ENCODE data around the gene FUCA1. TPM values are rescaled to one million over a fixed set of nuclear protein-coding genes. Genes with fewer than 3 reads are reported as not detected.

FUCA1 gene
- total RNA-seq, 1 donor from 2014 or later: 12.6 TPM

GRCh38 chr1:23878668-23879067 lies 10.6 kb upstream of the FUCA1 start:
- no peak overlapping the region for H3K9ac ChIP-seq
- no peak overlapping the region for H3K27ac Mint-ChIP-seq
- H3K9me3 Mint-ChIP-seq: peaks cover 35% of the 10 kb centered on the region
- H3K4me2 ChIP-seq: no peak overlapping the region
- no peak overlapping the region for H2AFZ ChIP-seq (replicated peaks)
- H3K4me1 Mint-ChIP-seq: no peaks in the 10 kb centered on the region
- no peak overlapping the region for H3K4me3 ChIP-seq
- TF ChIP-seq, protein P1, sequence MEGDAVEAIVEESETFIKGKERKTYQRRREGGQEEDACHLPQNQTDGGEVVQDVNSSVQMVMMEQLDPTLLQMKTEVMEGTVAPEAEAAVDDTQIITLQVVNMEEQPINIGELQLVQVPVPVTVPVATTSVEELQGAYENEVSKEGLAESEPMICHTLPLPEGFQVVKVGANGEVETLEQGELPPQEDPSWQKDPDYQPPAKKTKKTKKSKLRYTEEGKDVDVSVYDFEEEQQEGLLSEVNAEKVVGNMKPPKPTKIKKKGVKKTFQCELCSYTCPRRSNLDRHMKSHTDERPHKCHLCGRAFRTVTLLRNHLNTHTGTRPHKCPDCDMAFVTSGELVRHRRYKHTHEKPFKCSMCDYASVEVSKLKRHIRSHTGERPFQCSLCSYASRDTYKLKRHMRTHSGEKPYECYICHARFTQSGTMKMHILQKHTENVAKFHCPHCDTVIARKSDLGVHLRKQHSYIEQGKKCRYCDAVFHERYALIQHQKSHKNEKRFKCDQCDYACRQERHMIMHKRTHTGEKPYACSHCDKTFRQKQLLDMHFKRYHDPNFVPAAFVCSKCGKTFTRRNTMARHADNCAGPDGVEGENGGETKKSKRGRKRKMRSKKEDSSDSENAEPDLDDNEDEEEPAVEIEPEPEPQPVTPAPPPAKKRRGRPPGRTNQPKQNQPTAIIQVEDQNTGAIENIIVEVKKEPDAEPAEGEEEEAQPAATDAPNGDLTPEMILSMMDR (IDR thresholded peaks at IDR 0.05): no peak
- TF ChIP-seq EZH2phosphoT487 (IDR thresholded peaks at IDR 0.05) (no peak), EZH2 (IDR thresholded peaks at IDR 0.05) (no peak)
- H4K20me1 ChIP-seq (ENCODE audit: low read depth): no peaks in the 10 kb centered on the region
- no peaks in the 10 kb centered on the region for H3K27me3 ChIP-seq
- peaks cover 6% of the 10 kb centered on the region for H3K9me3 ChIP-seq (ENCODE audit: low read depth)
- no peaks in the 10 kb centered on the region for H3K4me1 ChIP-seq
- peaks cover 8% of the 10 kb centered on the region for H3K27me3 Mint-ChIP-seq (ENCODE audit: insufficient read depth, low read depth)
- no peaks in the 10 kb centered on the region for H3K79me2 ChIP-seq (ENCODE audit: low read depth)
- no peaks in the 10 kb centered on the region for H3K36me3 ChIP-seq
- no peak overlapping the region for H3K27ac ChIP-seq
- H3K36me3 Mint-ChIP-seq: peaks cover 4% of the 10 kb centered on the region
- no peaks in the 10 kb centered on the region for H3F3A ChIP-seq (ENCODE audit: low read depth)
- no peak for DNase-seq (ENCODE audit: low spot score)
- no peak overlapping the region for H3K4me3 Mint-ChIP-seq

- Mint-ChIP-seq H3K4me1 (no peaks in the 10 kb centered on the region), H3K27ac (no peak overlapping the region), H3K36me3 (peaks cover 4% of the 10 kb centered on the region), H3K27me3 (ENCODE audit: insufficient read depth, low read depth) (peaks cover 10% of the 10 kb centered on the region), H3K9me3 (peaks cover 32% of the 10 kb centered on the region), H3K4me3 (no peak overlapping the region)
- no peaks in the 10 kb centered on the region for H3K4me1 ChIP-seq
- H3K9me3 ChIP-seq (ENCODE audit: low read depth): peaks cover 6% of the 10 kb centered on the region
- DNase-seq (ENCODE audit: low spot score): no peak
- TF ChIP-seq EZH2phosphoT487 (IDR thresholded peaks at IDR 0.05) (no peak), EZH2 (IDR thresholded peaks at IDR 0.05) (no peak)
- TF ChIP-seq, protein P1 (IDR thresholded peaks at IDR 0.05): no peak
- peaks cover 3% of the 10 kb centered on the region for H3K27me3 ChIP-seq
- no peaks in the 10 kb centered on the region for H4K20me1 ChIP-seq (ENCODE audit: low read depth)
- no peaks in the 10 kb centered on the region for H3F3A ChIP-seq (ENCODE audit: low read depth)
- no peak overlapping the region for H3K4me2 ChIP-seq
- no peak overlapping the region for H3K4me3 ChIP-seq
- H3K9ac ChIP-seq: no peak overlapping the region
- no peaks in the 10 kb centered on the region for H3K79me2 ChIP-seq (ENCODE audit: low read depth)
- H2AFZ ChIP-seq (replicated peaks): no peak overlapping the region
- no peaks in the 10 kb centered on the region for H3K36me3 ChIP-seq
- H3K27ac ChIP-seq: no peak overlapping the region
Observed at GRCh38 chr1:23875382-23875781, 7.3 kb upstream of the FUCA1 start.

DNA sequence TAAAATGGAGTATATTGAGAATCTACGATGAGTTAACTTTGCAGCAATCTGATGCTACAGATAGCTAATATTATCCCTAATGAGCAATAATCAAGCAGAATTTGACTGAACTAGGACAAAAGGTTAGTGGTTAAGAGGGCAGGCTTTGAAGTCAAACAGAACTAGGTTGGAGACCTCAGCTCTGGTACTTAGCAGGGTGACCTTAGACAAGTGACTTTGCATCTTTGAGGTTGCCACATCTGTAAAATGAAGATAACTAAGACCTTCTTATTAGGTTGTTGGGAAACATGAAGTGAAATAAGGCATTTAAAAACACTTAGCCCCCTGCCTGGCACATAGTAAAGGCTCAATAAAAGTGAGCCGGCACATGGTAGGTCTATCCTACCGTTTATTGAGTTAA lies 4.3 kb upstream of the FUCA1 start:
- H3K79me2 ChIP-seq (ENCODE audit: low read depth): no peaks in the 10 kb centered on the region
- no peaks in the 10 kb centered on the region for H4K20me1 ChIP-seq (ENCODE audit: low read depth)
- no peaks in the 10 kb centered on the region for H3F3A ChIP-seq (ENCODE audit: low read depth)
- Mint-ChIP-seq H3K4me3 (no peak overlapping the region), H3K27ac (no peak overlapping the region), H3K4me1 (peaks cover 7% of the 10 kb centered on the region), H3K36me3 (peaks cover 2% of the 10 kb centered on the region), H3K9me3 (peaks cover 8% of the 10 kb centered on the region), H3K27me3 (ENCODE audit: insufficient read depth, low read depth) (peaks cover 17% of the 10 kb centered on the region)
- no peak for TF ChIP-seq EZH2 (IDR thresholded peaks at IDR 0.05)
- TF ChIP-seq EZH2phosphoT487 (IDR thresholded peaks at IDR 0.05): no peak
- TF ChIP-seq, protein P1 (IDR thresholded peaks at IDR 0.05): no peak
- H3K9me3 ChIP-seq (ENCODE audit: low read depth): no peaks in the 10 kb centered on the region
- DNase-seq (ENCODE audit: low spot score): no peak
- peaks cover 29% of the 10 kb centered on the region for H3K27me3 ChIP-seq
- H2AFZ ChIP-seq (replicated peaks): no peak overlapping the region
- no peak overlapping the region for H3K4me3 ChIP-seq
- no peak overlapping the region for H3K4me2 ChIP-seq
- H3K27ac ChIP-seq: no peak overlapping the region
- H3K9ac ChIP-seq: no peak overlapping the region
- peaks cover 2% of the 10 kb centered on the region for H3K4me1 ChIP-seq
- H3K36me3 ChIP-seq: no peaks in the 10 kb centered on the region

Measured in neural progenitor cell (in vitro differentiated cells).